ENCODE results near the gene DHCR7.

DNA sequence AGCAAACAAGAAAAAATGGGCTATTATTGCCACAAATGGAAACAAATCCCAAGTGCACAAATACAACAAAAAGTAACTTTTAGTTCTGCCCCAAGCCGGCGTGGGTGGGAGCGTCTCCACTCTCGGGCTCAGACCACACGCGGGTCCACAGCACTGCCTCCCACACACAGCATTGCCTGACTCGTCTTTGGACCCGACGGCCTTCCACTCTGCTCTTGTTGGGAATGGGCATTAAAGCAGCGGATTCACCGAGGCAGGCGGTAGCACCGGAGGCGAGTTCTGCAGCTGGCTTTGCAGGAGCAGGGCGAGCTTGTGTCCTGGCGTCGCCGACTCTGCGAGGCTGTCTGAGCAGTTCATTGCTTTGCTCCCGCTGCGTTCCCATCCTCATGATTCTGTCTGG lies 27.8 kb upstream of the DHCR7 start:
- TF ChIP-seq, protein P1, sequence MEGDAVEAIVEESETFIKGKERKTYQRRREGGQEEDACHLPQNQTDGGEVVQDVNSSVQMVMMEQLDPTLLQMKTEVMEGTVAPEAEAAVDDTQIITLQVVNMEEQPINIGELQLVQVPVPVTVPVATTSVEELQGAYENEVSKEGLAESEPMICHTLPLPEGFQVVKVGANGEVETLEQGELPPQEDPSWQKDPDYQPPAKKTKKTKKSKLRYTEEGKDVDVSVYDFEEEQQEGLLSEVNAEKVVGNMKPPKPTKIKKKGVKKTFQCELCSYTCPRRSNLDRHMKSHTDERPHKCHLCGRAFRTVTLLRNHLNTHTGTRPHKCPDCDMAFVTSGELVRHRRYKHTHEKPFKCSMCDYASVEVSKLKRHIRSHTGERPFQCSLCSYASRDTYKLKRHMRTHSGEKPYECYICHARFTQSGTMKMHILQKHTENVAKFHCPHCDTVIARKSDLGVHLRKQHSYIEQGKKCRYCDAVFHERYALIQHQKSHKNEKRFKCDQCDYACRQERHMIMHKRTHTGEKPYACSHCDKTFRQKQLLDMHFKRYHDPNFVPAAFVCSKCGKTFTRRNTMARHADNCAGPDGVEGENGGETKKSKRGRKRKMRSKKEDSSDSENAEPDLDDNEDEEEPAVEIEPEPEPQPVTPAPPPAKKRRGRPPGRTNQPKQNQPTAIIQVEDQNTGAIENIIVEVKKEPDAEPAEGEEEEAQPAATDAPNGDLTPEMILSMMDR (IDR thresholded peaks at IDR 0.05), result no peak
- TF ChIP-seq TAF1 (IDR thresholded peaks at IDR 0.05; ENCODE audit: borderline replicate concordance, low read depth, low read length), result no peak
- no peak for TF ChIP-seq YY1 (IDR thresholded peaks at IDR 0.05; ENCODE audit: low read depth)
- TF ChIP-seq MEF2A (IDR thresholded peaks at IDR 0.05; ENCODE audit: borderline replicate concordance, low read depth), result no peak
- no peak for TF ChIP-seq RAD21 (IDR thresholded peaks at IDR 0.05; ENCODE audit: low read length)
- no peak for TF ChIP-seq SIN3A (IDR thresholded peaks at IDR 0.05; ENCODE audit: borderline replicate concordance, low read depth, low read length)
- TF ChIP-seq GABPA (IDR thresholded peaks at IDR 0.05; ENCODE audit: low read depth), result no peak
- TF ChIP-seq RCOR1 (IDR thresholded peaks at IDR 0.05; ENCODE audit: low read length), result no peak
- TF ChIP-seq, protein P2, sequence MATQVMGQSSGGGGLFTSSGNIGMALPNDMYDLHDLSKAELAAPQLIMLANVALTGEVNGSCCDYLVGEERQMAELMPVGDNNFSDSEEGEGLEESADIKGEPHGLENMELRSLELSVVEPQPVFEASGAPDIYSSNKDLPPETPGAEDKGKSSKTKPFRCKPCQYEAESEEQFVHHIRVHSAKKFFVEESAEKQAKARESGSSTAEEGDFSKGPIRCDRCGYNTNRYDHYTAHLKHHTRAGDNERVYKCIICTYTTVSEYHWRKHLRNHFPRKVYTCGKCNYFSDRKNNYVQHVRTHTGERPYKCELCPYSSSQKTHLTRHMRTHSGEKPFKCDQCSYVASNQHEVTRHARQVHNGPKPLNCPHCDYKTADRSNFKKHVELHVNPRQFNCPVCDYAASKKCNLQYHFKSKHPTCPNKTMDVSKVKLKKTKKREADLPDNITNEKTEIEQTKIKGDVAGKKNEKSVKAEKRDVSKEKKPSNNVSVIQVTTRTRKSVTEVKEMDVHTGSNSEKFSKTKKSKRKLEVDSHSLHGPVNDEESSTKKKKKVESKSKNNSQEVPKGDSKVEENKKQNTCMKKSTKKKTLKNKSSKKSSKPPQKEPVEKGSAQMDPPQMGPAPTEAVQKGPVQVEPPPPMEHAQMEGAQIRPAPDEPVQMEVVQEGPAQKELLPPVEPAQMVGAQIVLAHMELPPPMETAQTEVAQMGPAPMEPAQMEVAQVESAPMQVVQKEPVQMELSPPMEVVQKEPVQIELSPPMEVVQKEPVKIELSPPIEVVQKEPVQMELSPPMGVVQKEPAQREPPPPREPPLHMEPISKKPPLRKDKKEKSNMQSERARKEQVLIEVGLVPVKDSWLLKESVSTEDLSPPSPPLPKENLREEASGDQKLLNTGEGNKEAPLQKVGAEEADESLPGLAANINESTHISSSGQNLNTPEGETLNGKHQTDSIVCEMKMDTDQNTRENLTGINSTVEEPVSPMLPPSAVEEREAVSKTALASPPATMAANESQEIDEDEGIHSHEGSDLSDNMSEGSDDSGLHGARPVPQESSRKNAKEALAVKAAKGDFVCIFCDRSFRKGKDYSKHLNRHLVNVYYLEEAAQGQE (IDR thresholded peaks at IDR 0.05; ENCODE audit: low read depth, low read length), result no peak
- no peak for TF ChIP-seq TEAD4 (IDR thresholded peaks at IDR 0.05; ENCODE audit: borderline replicate concordance, insufficient read depth)
- TF ChIP-seq RFX5 (IDR thresholded peaks at IDR 0.05; ENCODE audit: low read length), result no peak
- no peak for TF ChIP-seq POLR2AphosphoS5 (IDR thresholded peaks at IDR 0.05; ENCODE audit: low read depth, low read length)
- no peak for TF ChIP-seq EP300 (IDR thresholded peaks at IDR 0.05; ENCODE audit: borderline replicate concordance in 1 of 2, low read depth in 1 of 2, low read length in 1 of 2)
